DMS53 (cell line): Measurements from ENCODE around the gene LEUTX.
"Not testable (repeated sequence)": the region's sequence is repeated elsewhere in the genome, so short reads cannot be mapped to it uniquely, and the experiment has no call there.

Source experiments
- DNase-seq: peaks from one replicate; lab custom pipeline; 2025; lab: John Stamatoyannopoulos, UW

The LEUTX gene

GRCh38 chr19:39778763-39779162 is at the start of gene LEUTX:
Gene LEUTX (plus strand): TSS chr19:39778854. CDS start chr19:39778921, 67 bp downstream.
- DNase-seq: no peak

GRCh38 chr19:39729594-39729993 is 49.1 kb upstream of the LEUTX start:
- no peak for DNase-seq

- peak; percentile 36 for DNase-seq
Observed at GRCh38 chr19:39731685-39732084, 47.0 kb upstream of the LEUTX start.

- no peak for DNase-seq
Observed at GRCh38 chr19:39733841-39734240, 44.8 kb upstream of the LEUTX start.

- DNase-seq: no peak
Observed at GRCh38 chr19:39735688-39736087, 43.0 kb upstream of the LEUTX start.

- no peak for DNase-seq
Observed at GRCh38 chr19:39736088-39736487, 42.6 kb upstream of the LEUTX start.

GRCh38 chr19:39737351-39737750 is 41.3 kb upstream of the LEUTX start:
- no peak for DNase-seq

GRCh38 chr19:39737891-39738290 is 40.8 kb upstream of the LEUTX start, which contains the start of gene CLC:
Gene CLC (minus strand): TSS chr19:39738029. CDS start chr19:39737952, 77 bp downstream.
- no peak for DNase-seq

GRCh38 chr19:39738814-39739213 is 39.8 kb upstream of the LEUTX start:
- DNase-seq: no peak

GRCh38 chr19:39740395-39740794 is 38.3 kb upstream of the LEUTX start:
- DNase-seq: no peak

- no peak for DNase-seq
Observed at GRCh38 chr19:39745643-39746042, 33.0 kb upstream of the LEUTX start.

- peak; percentile 69 for DNase-seq
Observed at GRCh38 chr19:39746836-39747529, 31.7 kb upstream of the LEUTX start.

- no peak for DNase-seq
Observed at GRCh38 chr19:39749981-39750380, 28.7 kb upstream of the LEUTX start.

GRCh38 chr19:39752390-39752789 is 26.3 kb upstream of the LEUTX start:
- DNase-seq: no peak

- DNase-seq: no peak
Observed at GRCh38 chr19:39752795-39753194, 25.9 kb upstream of the LEUTX start.

GRCh38 chr19:39754544-39754943 is 24.1 kb upstream of the LEUTX start:
- no peak for DNase-seq

- DNase-seq: no peak
Observed at GRCh38 chr19:39754971-39755370, 23.7 kb upstream of the LEUTX start.

- DNase-seq: no peak
Observed at GRCh38 chr19:39759457-39760184, 19.0 kb upstream of the LEUTX start.

GRCh38 chr19:39761851-39762250 is 16.8 kb upstream of the LEUTX start:
- not testable (repeated sequence) for DNase-seq

GRCh38 chr19:39765091-39766076 is 13.3 kb upstream of the LEUTX start:
- DNase-seq: peak; percentile 87

- no peak for DNase-seq
Observed at GRCh38 chr19:39768334-39768733, 10.3 kb upstream of the LEUTX start.

GRCh38 chr19:39768786-39769185 is 9.9 kb upstream of the LEUTX start:
- no peak for DNase-seq
